GM06990 (cell line): Measurements from ENCODE around the gene HDAC4.

Experiments used
- DNase-seq: peaks from one replicate; pipeline ENCODE4 v3.0.0-alpha.2; 2011; ENCODE audit not compliant: insufficient read length; ENCODE audit errors: extremely low read depth
- H3K27me3 ChIP-seq: replicated peaks from 2 replicates; pipeline ENCODE4 v1.6.0; 2011; ENCODE audit warnings: low read length; ENCODE audit not compliant: control insufficient read depth, insufficient read depth
- H3K36me3 ChIP-seq: 2 replicates; pipeline ENCODE4 v1.5.1; 2011; ENCODE audit warnings: low read length; ENCODE audit not compliant: control insufficient read depth, insufficient read depth
- H3K4me3 ChIP-seq: replicated peaks from 2 replicates; pipeline ENCODE4 v1.5.1; 2011; ENCODE audit warnings: low read depth, mild to moderate bottlenecking, control low read depth, low read length
- CTCF ChIP-seq: IDR thresholded peaks from 2 replicates; pipeline ENCODE4 v1.5.1; 2011; ENCODE audit warnings: low read length, control low read depth, mild to moderate bottlenecking, inconsistent platforms; ENCODE audit not compliant: insufficient read depth, poor library complexity, severe bottlenecking

HDAC4 gene

GRCh38 chr2:239273280-239274234, 127.3 kb downstream of the HDAC4 start:
- no peak for TF ChIP-seq CTCF
- Histone ChIP-seq H3K27me3 (peaks cover 3% of the 10 kb centered on the region), H3K4me3 (no peak overlapping the region), H3K36me3 (no peaks in the 10 kb centered on the region)
- DNase-seq = no peak

- DNase-seq = no peak
- H3K36me3 ChIP-seq = no peaks in the 10 kb centered on the region
- peaks cover 3% of the 10 kb centered on the region for H3K27me3 ChIP-seq
- H3K4me3 ChIP-seq = no peak overlapping the region
- TF ChIP-seq CTCF = no peak
These were observed 128.2 kb downstream of the HDAC4 start for GRCh38 chr2:239272626-239273025.

- Histone ChIP-seq H3K4me3 (no peak overlapping the region), H3K36me3 (no peaks in the 10 kb centered on the region), H3K27me3 (peaks cover 3% of the 10 kb centered on the region)
- no peak for DNase-seq
- no peak for TF ChIP-seq CTCF
These were observed 128.9 kb downstream of the HDAC4 start for GRCh38 chr2:239271882-239272281.

- DNase-seq = no peak
- Histone ChIP-seq H3K27me3 (peaks cover 3% of the 10 kb centered on the region), H3K36me3 (no peaks in the 10 kb centered on the region), H3K4me3 (no peak overlapping the region)
- TF ChIP-seq CTCF = no peak
These were observed 129.3 kb downstream of the HDAC4 start for GRCh38 chr2:239271471-239271870.

- no peak for TF ChIP-seq CTCF
- DNase-seq = no peak
- no peak overlapping the region for H3K4me3 ChIP-seq
- no peaks in the 10 kb centered on the region for H3K36me3 ChIP-seq
- peaks cover 3% of the 10 kb centered on the region for H3K27me3 ChIP-seq
These were observed 130.9 kb downstream of the HDAC4 start for GRCh38 chr2:239269916-239270315.
